HEK293 (cell line): ENCODE data around the gene FRA10AC1.

Source experiments
- CTCF ChIA-PET: fragments of 350-600 bp; formaldehyde crosslinking; extraction: SDS; loops from one replicate; lab custom pipeline; 2021; ENCODE audit warnings: antibody characterized with exemption; lab: Yijun Ruan, JAX
- POLR2A ChIA-PET: fragments of 300-600 bp; formaldehyde crosslinking; extraction: SDS; loops from one replicate; lab custom pipeline; 2020; ENCODE audit warnings: antibody characterized with exemption, inconsistent platforms; lab: Yijun Ruan, JAX
- H3K27ac ChIP-seq: fragments of 200-500 bp; sonication (Bioruptor generic); 2 replicates; pipeline ENCODE4 v1.5.1; 2014; ENCODE audit warnings: low read depth, low read length, control low read depth, inconsistent platforms; ENCODE audit errors: extremely low read depth
- H3K36me3 ChIP-seq, 2 experiments: fragments of 200-500 bp in 1 of 2; sonication (Bioruptor generic) in 1 of 2; 1 replicate in 1 of 2; 2 replicates in 1 of 2; pipeline ENCODE4 v1.5.1; 2014 to 2017; ENCODE audit warnings: inconsistent platforms in 2 of 2, low read length in 2 of 2; ENCODE audit not compliant: control insufficient read depth in 2 of 2, insufficient read depth in 1 of 2
- H3K4me1 ChIP-seq: fragments of 200-500 bp; sonication (Bioruptor generic); 2 replicates; pipeline ENCODE4 v1.5.1; 2014; ENCODE audit warnings: mild to moderate bottlenecking, low read length, inconsistent platforms; ENCODE audit not compliant: control insufficient read depth, insufficient read depth
- H3K4me3 ChIP-seq: 2 replicates; pipeline ENCODE4 v1.5.1; 2011; ENCODE audit warnings: low read depth, mild to moderate bottlenecking, control low read depth, low read length, moderate library complexity
- H3K9me3 ChIP-seq: fragments of 200-500 bp; sonication (Bioruptor generic); 2 replicates; pipeline ENCODE4 v1.5.1; 2014; ENCODE audit warnings: low read depth, low read length, inconsistent platforms; ENCODE audit not compliant: control insufficient read depth, insufficient read depth
- EGR2 ChIP-seq: fragments of 450-650 bp; formaldehyde crosslinking; IDR thresholded peaks from 2 replicates; pipeline ENCODE4 v1.5.1; 2016; ENCODE audit warnings: low read depth, missing biosample characterization, missing genetic modification characterization
- MZF1 ChIP-seq: fragments of 450-650 bp; formaldehyde crosslinking; IDR thresholded peaks from 2 replicates; pipeline ENCODE4 v1.5.1; 2017; ENCODE audit warnings: missing biosample characterization, missing genetic modification characterization, borderline replicate concordance
- OSR2 ChIP-seq: fragments of 450-650 bp; formaldehyde crosslinking; IDR thresholded peaks from 2 replicates; pipeline ENCODE4 v1.5.1; 2016; ENCODE audit warnings: missing biosample characterization, missing genetic modification characterization
- OVOL3 ChIP-seq: fragments of 450-650 bp; formaldehyde crosslinking; IDR thresholded peaks from 2 replicates; pipeline ENCODE4 v1.5.1; 2016; ENCODE audit warnings: missing biosample characterization, missing genetic modification characterization
- SALL2 ChIP-seq: fragments of 450-650 bp; formaldehyde crosslinking; IDR thresholded peaks from 2 replicates; pipeline ENCODE4 v1.5.0; 2017; ENCODE audit warnings: missing biosample characterization, mild to moderate bottlenecking, missing genetic modification characterization, borderline replicate concordance
- SCRT1 ChIP-seq: fragments of 450-650 bp; formaldehyde crosslinking; IDR thresholded peaks from 2 replicates; pipeline ENCODE4 v1.5.1; 2016; ENCODE audit warnings: missing biosample characterization, missing genetic modification characterization, borderline replicate concordance
- SCRT2 ChIP-seq: fragments of 450-650 bp; formaldehyde crosslinking; IDR thresholded peaks from 2 replicates; pipeline ENCODE4 v1.5.1; 2016; ENCODE audit warnings: missing biosample characterization, missing genetic modification characterization
- ZFHX2 ChIP-seq: fragments of 450-650 bp; formaldehyde crosslinking; conservative IDR thresholded peaks from 2 replicates; pipeline ENCODE4 v1.5.1; 2016; ENCODE audit warnings: missing biosample characterization, missing genetic modification characterization
- ZFP3 ChIP-seq: fragments of 450-650 bp; formaldehyde crosslinking; IDR thresholded peaks from 2 replicates; pipeline ENCODE4 v1.5.1; 2016; ENCODE audit warnings: low read depth, missing biosample characterization, missing genetic modification characterization
- ZNF112 ChIP-seq: fragments of 450-650 bp; formaldehyde crosslinking; IDR thresholded peaks from 2 replicates; pipeline ENCODE4 v1.5.0; 2017; ENCODE audit warnings: missing biosample characterization, missing genetic modification characterization
- ZNF121 ChIP-seq: fragments of 450-650 bp; formaldehyde crosslinking; IDR thresholded peaks from 2 replicates; pipeline ENCODE4 v1.5.1; 2016; ENCODE audit warnings: missing biosample characterization, missing genetic modification characterization
- ZNF16 ChIP-seq: fragments of 450-650 bp; formaldehyde crosslinking; IDR thresholded peaks from 2 replicates; pipeline ENCODE4 v1.5.1; 2016; ENCODE audit warnings: low read depth, missing biosample characterization, missing genetic modification characterization
- ZNF239 ChIP-seq: fragments of 450-650 bp; formaldehyde crosslinking; IDR thresholded peaks from 2 replicates; pipeline ENCODE4 v1.5.1; 2016; ENCODE audit warnings: missing biosample characterization, missing genetic modification characterization
- ZNF335 ChIP-seq: fragments of 450-650 bp; formaldehyde crosslinking; conservative IDR thresholded peaks from 2 replicates; pipeline ENCODE4 v1.5.1; 2016; ENCODE audit warnings: missing biosample characterization, missing genetic modification characterization
- ZNF544 ChIP-seq: fragments of 450-650 bp; formaldehyde crosslinking; IDR thresholded peaks from 2 replicates; pipeline ENCODE4 v1.5.0; 2017; ENCODE audit warnings: missing biosample characterization, missing genetic modification characterization
- ZNF571 ChIP-seq: fragments of 450-650 bp; formaldehyde crosslinking; IDR thresholded peaks from 2 replicates; pipeline ENCODE4 v1.5.0; 2017; ENCODE audit warnings: missing biosample characterization, missing genetic modification characterization
- ZNF660 ChIP-seq: fragments of 450-650 bp; IDR thresholded peaks from 2 replicates; pipeline ENCODE4 v1.5.1; 2018; ENCODE audit warnings: missing biosample characterization, mild to moderate bottlenecking, missing genetic modification characterization
- ZNF664 ChIP-seq: fragments of 450-650 bp; formaldehyde crosslinking; IDR thresholded peaks from 2 replicates; pipeline ENCODE4 v1.5.1; 2016; ENCODE audit warnings: missing biosample characterization, missing genetic modification characterization
- TF ChIP-seq, protein P1 (sequence below): fragments of 450-650 bp; formaldehyde crosslinking; IDR thresholded peaks from 2 replicates; pipeline ENCODE4 v1.5.1; 2016; ENCODE audit warnings: missing biosample characterization, missing genetic modification characterization
- TF ChIP-seq, protein P2 (sequence below): fragments of 450-650 bp; formaldehyde crosslinking; IDR thresholded peaks from 2 replicates; pipeline ENCODE4 v1.5.1; 2016; ENCODE audit warnings: missing biosample characterization, missing genetic modification characterization
- TF ChIP-seq, protein P3 (sequence below): fragments of 450-650 bp; formaldehyde crosslinking; IDR thresholded peaks from 2 replicates; pipeline ENCODE4 v1.5.1; 2016; ENCODE audit warnings: missing biosample characterization, missing genetic modification characterization, low read depth
- TF ChIP-seq, protein P4 (sequence below): fragments of 450-650 bp; formaldehyde crosslinking; conservative IDR thresholded peaks from 2 replicates; pipeline ENCODE4 v1.5.1; 2016; ENCODE audit warnings: low read depth, missing biosample characterization, missing genetic modification characterization

The FRA10AC1 gene

DNA sequence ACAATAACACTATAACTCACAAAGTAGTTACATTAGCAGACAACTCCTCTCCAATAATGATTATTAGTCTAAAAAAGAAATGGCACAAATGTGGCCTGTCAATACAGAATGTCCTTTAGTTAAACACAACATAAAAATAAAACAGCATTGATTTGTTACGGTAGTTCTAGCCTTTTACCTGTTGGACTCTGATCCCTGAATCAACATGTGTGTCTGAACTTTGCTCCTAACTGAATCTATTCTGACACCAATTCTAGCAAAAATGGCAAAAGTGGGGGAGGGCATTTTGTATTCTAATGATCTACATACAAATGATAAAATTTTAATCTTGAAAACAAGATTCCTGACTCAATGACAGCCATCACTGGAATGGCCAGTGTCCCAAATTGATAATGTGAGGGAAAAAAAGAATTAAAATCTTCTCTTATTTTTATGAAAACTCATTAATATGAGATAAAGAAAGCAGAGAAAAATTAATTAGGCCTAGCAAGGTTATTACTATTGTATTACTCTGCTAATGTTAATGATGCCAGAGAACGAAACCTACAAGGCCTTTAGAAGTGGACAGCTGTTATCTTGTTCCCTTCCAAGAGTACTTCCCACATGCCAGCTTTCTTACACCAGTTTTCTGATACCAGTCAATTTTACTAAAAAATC, 30.2 kb downstream of the FRA10AC1 start:
- H3K36me3 ChIP-seq: peaks cover 48 to 72% of the 10 kb centered on the region in 2 experiments
- CTCF ChIA-PET: interaction anchor here (0.6 kb wide), 1 partner anchor 160 kb away, joined by 3 read pairs; no protein-coding TSS in a partner anchor
- POLR2A ChIA-PET: no interaction called here
- TF ChIP-seq SCRT2 (tag by site-specific recombination): peak; percentile 91
- TF ChIP-seq SCRT1: peak; percentile 71; the same call in 1 of the 2 replicates
- no peak for TF ChIP-seq ZNF335 (tag by site-specific recombination)
- H3K27ac ChIP-seq: no peak overlapping the region
- H3K4me1 ChIP-seq: no peaks in the 10 kb centered on the region
- H3K9me3 ChIP-seq: no peaks in the 10 kb centered on the region
- H3K4me3 ChIP-seq: no peak overlapping the region

DNA sequence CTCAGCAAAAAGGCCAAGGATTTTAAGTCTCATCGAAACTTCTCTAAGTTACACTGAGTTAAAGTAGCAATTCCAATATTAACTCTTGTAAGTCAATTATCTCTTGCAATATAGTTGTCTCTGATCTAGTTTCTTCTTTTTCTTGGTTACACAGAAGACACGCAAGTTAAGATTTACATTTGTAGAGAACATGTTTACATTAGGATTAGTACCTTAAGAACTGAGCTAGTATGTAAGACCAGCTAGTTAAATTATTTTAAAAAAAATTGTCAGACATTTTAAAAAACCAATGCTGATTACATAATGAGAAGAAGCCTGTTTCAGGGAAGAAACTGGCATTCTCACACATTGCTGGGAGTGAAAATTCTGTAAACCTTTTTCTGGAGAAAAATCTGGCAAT, 31.4 kb downstream of the FRA10AC1 start:
- Histone ChIP-seq H3K4me1 (no peaks in the 10 kb centered on the region), H3K36me3 (peaks cover 39 to 75% of the 10 kb centered on the region in 2 experiments), H3K27ac (no peak overlapping the region), H3K4me3 (no peak overlapping the region), H3K9me3 (no peaks in the 10 kb centered on the region)
- POLR2A ChIA-PET: no interaction called here
- TF ChIP-seq ZFHX2 (tag by site-specific recombination): no peak
- no peak for TF ChIP-seq OSR2
- TF ChIP-seq, protein P1, sequence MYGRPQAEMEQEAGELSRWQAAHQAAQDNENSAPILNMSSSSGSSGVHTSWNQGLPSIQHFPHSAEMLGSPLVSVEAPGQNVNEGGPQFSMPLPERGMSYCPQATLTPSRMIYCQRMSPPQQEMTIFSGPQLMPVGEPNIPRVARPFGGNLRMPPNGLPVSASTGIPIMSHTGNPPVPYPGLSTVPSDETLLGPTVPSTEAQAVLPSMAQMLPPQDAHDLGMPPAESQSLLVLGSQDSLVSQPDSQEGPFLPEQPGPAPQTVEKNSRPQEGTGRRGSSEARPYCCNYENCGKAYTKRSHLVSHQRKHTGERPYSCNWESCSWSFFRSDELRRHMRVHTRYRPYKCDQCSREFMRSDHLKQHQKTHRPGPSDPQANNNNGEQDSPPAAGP: no peak
- TF ChIP-seq ZNF112 (tag by site-specific recombination): no peak
- TF ChIP-seq OVOL3 (tag by site-specific recombination): no peak
- TF ChIP-seq, protein P2, sequence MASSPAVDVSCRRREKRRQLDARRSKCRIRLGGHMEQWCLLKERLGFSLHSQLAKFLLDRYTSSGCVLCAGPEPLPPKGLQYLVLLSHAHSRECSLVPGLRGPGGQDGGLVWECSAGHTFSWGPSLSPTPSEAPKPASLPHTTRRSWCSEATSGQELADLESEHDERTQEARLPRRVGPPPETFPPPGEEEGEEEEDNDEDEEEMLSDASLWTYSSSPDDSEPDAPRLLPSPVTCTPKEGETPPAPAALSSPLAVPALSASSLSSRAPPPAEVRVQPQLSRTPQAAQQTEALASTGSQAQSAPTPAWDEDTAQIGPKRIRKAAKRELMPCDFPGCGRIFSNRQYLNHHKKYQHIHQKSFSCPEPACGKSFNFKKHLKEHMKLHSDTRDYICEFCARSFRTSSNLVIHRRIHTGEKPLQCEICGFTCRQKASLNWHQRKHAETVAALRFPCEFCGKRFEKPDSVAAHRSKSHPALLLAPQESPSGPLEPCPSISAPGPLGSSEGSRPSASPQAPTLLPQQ (tag by site-specific recombination): no peak
- TF ChIP-seq, protein P3, sequence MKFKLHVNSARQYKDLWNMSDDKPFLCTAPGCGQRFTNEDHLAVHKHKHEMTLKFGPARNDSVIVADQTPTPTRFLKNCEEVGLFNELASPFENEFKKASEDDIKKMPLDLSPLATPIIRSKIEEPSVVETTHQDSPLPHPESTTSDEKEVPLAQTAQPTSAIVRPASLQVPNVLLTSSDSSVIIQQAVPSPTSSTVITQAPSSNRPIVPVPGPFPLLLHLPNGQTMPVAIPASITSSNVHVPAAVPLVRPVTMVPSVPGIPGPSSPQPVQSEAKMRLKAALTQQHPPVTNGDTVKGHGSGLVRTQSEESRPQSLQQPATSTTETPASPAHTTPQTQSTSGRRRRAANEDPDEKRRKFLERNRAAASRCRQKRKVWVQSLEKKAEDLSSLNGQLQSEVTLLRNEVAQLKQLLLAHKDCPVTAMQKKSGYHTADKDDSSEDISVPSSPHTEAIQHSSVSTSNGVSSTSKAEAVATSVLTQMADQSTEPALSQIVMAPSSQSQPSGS (tag by site-specific recombination): no peak
- TF ChIP-seq ZNF660 (tag by site-specific recombination): no peak
- no peak for TF ChIP-seq ZFP3 (tag by site-specific recombination)
- TF ChIP-seq MZF1 (tag by site-specific recombination): no peak
- TF ChIP-seq ZNF664 (tag by site-specific recombination): no peak
- TF ChIP-seq ZNF544 (tag by site-specific recombination): no peak
- no peak for TF ChIP-seq ZNF571
- TF ChIP-seq ZNF121: no peak
- TF ChIP-seq EGR2 (tag by site-specific recombination): no peak
- no peak for TF ChIP-seq ZNF239 (tag by site-specific recombination)
- TF ChIP-seq, protein P4, sequence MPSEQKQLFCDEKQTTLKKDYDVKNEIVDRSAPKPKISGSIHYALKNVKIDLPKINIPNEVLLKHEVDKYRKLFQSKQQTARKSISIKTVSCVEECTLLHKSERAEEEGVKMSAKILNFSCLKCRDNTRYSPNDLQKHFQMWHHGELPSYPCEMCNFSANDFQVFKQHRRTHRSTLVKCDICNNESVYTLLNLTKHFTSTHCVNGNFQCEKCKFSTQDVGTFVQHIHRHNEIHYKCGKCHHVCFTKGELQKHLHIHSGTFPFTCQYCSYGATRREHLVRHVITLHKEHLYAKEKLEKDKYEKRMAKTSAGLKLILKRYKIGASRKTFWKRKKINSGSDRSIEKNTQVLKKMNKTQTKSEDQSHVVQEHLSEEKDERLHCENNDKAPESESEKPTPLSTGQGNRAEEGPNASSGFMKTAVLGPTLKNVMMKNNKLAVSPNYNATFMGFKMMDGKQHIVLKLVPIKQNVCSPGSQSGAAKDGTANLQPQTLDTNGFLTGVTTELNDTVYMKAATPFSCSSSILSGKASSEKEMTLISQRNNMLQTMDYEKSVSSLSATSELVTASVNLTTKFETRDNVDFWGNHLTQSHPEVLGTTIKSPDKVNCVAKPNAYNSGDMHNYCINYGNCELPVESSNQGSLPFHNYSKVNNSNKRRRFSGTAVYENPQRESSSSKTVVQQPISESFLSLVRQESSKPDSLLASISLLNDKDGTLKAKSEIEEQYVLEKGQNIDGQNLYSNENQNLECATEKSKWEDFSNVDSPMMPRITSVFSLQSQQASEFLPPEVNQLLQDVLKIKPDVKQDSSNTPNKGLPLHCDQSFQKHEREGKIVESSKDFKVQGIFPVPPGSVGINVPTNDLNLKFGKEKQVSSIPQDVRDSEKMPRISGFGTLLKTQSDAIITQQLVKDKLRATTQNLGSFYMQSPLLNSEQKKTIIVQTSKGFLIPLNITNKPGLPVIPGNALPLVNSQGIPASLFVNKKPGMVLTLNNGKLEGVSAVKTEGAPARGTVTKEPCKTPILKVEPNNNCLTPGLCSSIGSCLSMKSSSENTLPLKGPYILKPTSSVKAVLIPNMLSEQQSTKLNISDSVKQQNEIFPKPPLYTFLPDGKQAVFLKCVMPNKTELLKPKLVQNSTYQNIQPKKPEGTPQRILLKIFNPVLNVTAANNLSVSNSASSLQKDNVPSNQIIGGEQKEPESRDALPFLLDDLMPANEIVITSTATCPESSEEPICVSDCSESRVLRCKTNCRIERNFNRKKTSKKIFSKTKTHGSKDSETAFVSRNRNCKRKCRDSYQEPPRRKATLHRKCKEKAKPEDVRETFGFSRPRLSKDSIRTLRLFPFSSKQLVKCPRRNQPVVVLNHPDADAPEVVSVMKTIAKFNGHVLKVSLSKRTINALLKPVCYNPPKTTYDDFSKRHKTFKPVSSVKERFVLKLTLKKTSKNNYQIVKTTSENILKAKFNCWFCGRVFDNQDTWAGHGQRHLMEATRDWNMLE (tag by site-specific recombination): no peak
- no peak for TF ChIP-seq SALL2
- TF ChIP-seq ZNF16 (tag by site-specific recombination): no peak
- CTCF ChIA-PET: interaction anchor here (0.6 to 1.5 kb wide), 4 partner anchors 10 to 145 kb away, joined by 3 to 4 read pairs (median 3); no protein-coding TSS in a partner anchor
